Large intestine (tissue), 3 donors: ENCODE results near the gene NEK6. TPM values are rescaled to one million over a fixed set of nuclear protein-coding genes. Genes with fewer than 3 reads are reported as not detected.

Experiments used
- DNase-seq, 2 donors: peaks; one replicate each; pipeline versions ENCODE4 v3.0.0 to v3.0.0-alpha.2; 2013
- H3K27ac ChIP-seq: one replicate; pipeline ENCODE4 v1.5.1; 2013; ENCODE audit warnings: low read length
- H3K27me3 ChIP-seq: 2 replicates; pipeline ENCODE4 v1.6.1; 2013; ENCODE audit warnings: low read length; ENCODE audit not compliant: control insufficient read depth, insufficient read depth
- H3K36me3 ChIP-seq: 2 replicates; pipeline ENCODE4 v1.6.1; 2013; ENCODE audit warnings: low read length; ENCODE audit not compliant: control insufficient read depth, insufficient read depth
- H3K4me1 ChIP-seq: one replicate; pipeline ENCODE4 v1.6.1; 2013; ENCODE audit warnings: low read length; ENCODE audit not compliant: control insufficient read depth, insufficient read depth
- H3K4me3 ChIP-seq: one replicate; pipeline ENCODE4 v1.5.1; 2013; ENCODE audit warnings: low read length
- H3K9me3 ChIP-seq: one replicate; pipeline ENCODE4 v1.6.1; 2013; ENCODE audit warnings: mild to moderate bottlenecking, low read depth, low read length, moderate library complexity; ENCODE audit not compliant: control insufficient read depth
- WGBS: methylation state at CpG from one replicate; pipeline ENCODE4 v1.1.5; 2013; ENCODE audit warnings: low lambda C conversion rate; ENCODE audit not compliant: insufficient coverage; 5-methylcytosine and 5-hydroxymethylcytosine counted together
- polyA plus RNA-seq: library from polyadenylated mRNA; unstranded; fragments of 120-200 nt; gene quantifications from one replicate; pipeline ENCODE4 v1.2.1, GENCODE V29; 2013

Gene NEK6
- polyA plus RNA-seq, 1 donor = 28.2 TPM

DNA sequence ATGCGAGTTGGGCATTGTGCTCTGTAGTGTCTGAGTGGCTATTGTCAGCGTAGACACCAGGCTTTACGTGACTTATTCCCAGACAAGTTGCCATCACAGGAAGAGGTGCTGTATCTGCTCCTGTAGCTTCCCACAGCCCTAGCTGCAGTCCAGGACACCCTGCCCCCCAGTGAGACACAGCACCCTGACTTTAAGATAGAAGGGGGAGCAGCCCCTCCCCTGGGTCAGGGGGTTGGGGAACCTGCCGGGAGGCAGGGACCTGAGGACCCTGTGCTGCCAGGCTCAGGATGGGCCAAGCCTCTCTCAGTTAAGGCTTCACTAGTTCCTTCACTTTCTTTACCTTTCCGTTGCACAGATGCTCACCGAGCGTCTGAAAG is 75.4 kb downstream of the NEK6 start:
- Histone ChIP-seq H3K9me3 (peaks cover 2% of the 10 kb centered on the region), H3K4me1 (no peaks in the 10 kb centered on the region), H3K4me3 (no peak overlapping the region), H3K27ac (no peak overlapping the region), H3K27me3 (no peaks in the 10 kb centered on the region), H3K36me3 (peaks cover 61% of the 10 kb centered on the region)
- no CpG with 5 or more reads among the region's 7 CpGs for WGBS
- no peak for DNase-seq

DNA sequence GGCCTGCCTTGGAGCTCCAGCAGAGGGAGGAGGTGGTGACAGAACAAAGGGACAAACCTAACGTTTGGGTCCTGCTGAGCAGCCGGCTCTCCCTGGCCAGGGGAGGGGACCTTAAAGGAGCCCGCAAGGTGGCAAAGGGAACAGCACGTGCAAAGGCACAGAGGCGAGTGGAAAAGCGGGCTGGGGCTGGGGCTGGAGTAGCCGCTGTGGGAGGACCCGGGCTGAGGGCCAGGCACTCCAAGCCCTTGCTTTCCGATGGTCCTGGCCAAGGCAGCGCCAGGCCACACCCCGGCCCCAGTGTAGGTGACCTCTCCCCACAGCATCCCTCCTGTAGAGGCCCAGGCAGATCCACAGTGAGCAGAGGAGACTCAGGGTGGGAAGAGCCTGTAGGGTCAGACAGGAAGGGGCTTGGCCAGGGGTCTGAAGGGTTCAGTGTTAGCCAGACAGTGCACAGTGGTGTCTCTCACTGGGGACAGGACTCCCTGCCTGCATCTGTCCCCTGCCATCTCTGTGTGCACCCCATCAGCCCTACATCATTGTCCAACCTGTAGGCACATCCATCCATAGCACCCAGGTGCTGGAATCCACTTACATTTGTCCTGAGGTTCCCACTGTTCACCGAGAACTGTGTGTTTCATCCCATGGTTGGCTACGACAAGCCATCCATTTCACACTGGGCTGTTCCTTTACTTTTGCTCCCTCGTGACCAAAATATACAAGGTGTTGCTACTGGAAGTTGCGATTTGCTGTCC is 77.0 kb downstream of the NEK6 start:
- H3K36me3 ChIP-seq = peaks cover 52% of the 10 kb centered on the region
- H3K9me3 ChIP-seq = peaks cover 2% of the 10 kb centered on the region
- WGBS = 80% methylated on average over 1 of the region's 15 CpGs
- H3K4me3 ChIP-seq = no peak overlapping the region
- H3K27me3 ChIP-seq = no peaks in the 10 kb centered on the region
- no peaks in the 10 kb centered on the region for H3K4me1 ChIP-seq
- no peak overlapping the region for H3K27ac ChIP-seq
- no peak for DNase-seq

DNA sequence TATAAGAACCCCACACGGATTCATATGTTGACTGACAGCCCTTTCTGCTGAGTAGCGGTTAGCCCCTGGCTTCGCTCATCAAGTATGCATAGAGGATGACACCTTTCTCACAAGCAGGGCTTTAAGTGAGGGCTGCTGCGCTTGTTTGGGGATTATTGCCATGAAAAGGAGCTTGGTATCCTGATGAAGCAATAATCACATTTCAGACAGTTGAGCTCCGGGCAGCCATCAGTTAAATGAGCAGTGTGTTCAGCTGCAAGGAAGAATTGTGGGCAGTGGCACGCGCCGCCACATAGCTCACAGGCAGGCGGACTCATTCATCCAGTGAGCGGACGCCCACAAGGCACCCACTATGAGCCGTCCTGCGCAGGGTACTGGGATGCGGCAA is 77.6 kb downstream of the NEK6 start:
- H3K4me3 ChIP-seq = no peak overlapping the region
- no peaks in the 10 kb centered on the region for H3K4me1 ChIP-seq
- H3K9me3 ChIP-seq = peaks cover 2% of the 10 kb centered on the region
- no peak overlapping the region for H3K27ac ChIP-seq
- WGBS = no CpG with 5 or more reads among the region's 14 CpGs
- DNase-seq = no peak
- H3K27me3 ChIP-seq = no peaks in the 10 kb centered on the region
- peaks cover 53% of the 10 kb centered on the region for H3K36me3 ChIP-seq

DNA sequence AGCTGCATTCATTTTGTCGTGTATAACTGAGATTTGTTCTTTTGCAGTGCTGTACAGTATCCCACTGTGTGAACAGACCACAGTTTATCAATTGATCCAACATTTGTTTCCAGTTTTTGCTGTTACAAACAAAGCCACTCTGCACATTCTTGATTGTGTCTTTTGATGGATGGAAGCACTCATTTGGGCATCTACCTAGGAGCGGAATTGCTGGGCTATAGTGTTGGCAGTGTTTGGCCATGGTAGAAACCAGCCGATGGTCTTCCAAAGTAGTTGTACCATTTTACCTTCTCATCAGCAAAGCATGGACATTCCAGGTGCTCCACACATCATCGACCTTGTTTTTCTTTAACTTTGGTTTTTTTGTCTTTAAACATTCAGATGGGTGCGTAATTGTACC is 79.8 kb downstream of the NEK6 start:
- H3K27ac ChIP-seq = no peak overlapping the region
- no peak for DNase-seq
- H3K4me1 ChIP-seq = no peaks in the 10 kb centered on the region
- peaks cover 2% of the 10 kb centered on the region for H3K9me3 ChIP-seq
- H3K36me3 ChIP-seq = peaks cover 51% of the 10 kb centered on the region
- WGBS = 100% methylated on average over 1 of the region's 5 CpGs
- H3K4me3 ChIP-seq = no peak overlapping the region
- H3K27me3 ChIP-seq = no peaks in the 10 kb centered on the region

DNA sequence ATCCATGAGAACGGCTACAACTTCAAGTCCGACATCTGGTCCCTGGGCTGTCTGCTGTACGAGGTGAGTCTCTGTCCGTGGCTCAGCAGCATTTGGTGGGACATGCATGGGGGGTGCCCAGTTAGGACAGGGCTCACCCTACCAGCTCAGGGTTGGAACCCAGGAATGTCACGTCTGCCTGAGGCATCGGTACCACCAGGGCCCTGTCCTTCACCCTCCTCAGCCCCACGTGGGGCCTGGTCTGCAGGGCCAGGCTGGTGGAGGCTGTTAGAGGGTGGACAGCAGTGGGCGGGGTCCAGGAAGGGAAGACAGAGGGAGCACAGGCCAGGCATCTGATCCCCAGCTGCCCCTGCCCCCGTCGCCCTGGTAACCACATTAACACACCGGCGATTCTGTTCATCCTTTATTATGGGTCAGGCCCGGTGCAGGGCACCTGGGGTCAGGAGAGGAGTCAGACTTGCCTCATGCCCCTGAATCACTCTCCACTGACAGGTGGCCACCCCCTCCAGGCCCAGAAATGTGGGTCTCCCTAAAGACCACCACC is 81.9 kb downstream of the NEK6 start:
- no CpG with 5 or more reads among the region's 13 CpGs for WGBS
- no peak for DNase-seq
- Histone ChIP-seq H3K9me3 (peaks cover 2% of the 10 kb centered on the region), H3K4me1 (peaks cover 4% of the 10 kb centered on the region), H3K36me3 (peaks cover 50% of the 10 kb centered on the region), H3K27me3 (no peaks in the 10 kb centered on the region), H3K27ac (no peak overlapping the region), H3K4me3 (no peak overlapping the region)

DNA sequence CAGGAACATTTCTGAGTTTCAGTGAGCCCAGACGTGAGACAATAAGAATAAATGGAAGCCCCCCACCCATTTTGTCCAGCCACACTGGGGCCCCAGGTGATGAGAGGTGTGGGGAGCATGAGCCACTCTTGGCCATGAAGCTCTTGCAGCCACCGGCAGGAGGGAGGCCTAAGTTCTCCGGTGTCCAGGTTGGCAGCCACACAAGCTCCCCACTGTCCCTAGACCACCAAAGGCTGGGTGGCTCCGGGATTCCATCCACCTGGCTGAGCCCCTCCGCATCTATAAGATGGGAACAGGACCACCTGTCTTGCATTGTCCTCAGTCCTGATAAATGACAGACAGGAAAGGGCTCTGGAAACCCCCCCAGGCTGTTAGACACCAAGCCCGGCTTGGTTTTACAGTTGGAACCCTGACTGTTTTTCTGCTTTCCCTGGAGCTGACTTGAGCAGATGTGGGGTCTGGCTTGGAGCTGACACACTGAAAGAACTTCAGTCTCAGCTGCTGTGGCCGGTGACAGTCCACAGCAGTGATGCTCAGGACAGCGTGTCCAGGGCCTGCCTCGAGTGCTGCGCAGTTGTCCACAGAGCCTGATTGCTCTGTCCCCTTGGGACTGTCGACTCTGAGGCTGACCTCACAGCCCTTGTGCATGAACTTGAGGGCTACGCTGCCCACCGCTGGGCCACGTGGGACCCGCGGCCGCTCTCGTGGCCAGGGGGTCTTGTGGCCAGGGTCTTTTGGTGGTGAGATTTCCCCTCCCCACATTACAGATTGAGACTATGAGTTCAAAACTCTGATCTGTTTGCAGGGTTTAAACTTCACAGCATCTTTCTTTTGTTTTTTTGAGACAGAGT is 82.7 kb downstream of the NEK6 start:
- Histone ChIP-seq H3K27ac (no peak overlapping the region), H3K4me1 (peaks cover 4% of the 10 kb centered on the region), H3K36me3 (peaks cover 53% of the 10 kb centered on the region), H3K4me3 (no peak overlapping the region), H3K27me3 (no peaks in the 10 kb centered on the region), H3K9me3 (peaks cover 2% of the 10 kb centered on the region)
- DNase-seq = no peak
- WGBS = no CpG with 5 or more reads among the region's 18 CpGs

DNA sequence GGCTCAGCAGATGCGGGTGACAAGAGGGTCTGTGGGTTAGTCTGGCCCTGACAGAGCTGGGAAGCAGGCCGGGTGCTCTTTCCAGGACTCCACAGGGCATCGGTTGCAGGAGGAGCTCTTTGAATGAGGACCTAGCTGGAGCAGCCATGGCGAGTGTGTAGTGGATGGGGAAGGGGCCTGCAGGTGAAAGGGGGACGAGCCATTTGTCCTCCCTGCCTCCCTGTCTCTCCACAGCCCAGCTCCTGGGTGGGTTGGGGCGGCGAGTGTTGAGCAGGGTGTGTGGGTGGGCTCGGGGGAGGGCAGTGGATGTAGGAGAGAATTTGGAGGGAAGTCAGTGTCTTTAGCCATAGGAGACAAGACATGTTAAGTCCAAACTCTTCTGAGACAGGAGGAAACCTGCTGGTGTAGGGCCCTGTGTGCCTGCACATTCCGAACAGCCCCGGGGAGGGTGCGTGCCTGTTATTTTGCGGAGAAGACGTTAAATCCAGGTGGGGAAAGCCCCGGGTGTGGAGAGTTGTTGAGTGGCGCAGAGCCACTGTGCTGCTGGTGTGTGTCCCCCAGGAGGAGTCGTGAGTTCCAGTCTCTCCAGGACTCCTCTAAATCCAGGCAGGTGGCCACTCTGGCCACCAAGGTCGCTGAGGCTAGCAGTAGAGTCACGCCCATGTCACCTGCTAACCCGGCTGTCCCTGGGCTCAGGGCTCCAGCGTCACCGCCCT is 83.9 kb downstream of the NEK6 start:
- H3K4me3 ChIP-seq = no peak overlapping the region
- no CpG with 5 or more reads among the region's 21 CpGs for WGBS
- H3K36me3 ChIP-seq = peaks cover 61% of the 10 kb centered on the region
- H3K27me3 ChIP-seq = no peaks in the 10 kb centered on the region
- no peak overlapping the region for H3K27ac ChIP-seq
- H3K9me3 ChIP-seq = peaks cover 2% of the 10 kb centered on the region
- DNase-seq = no peak
- peaks cover 4% of the 10 kb centered on the region for H3K4me1 ChIP-seq

DNA sequence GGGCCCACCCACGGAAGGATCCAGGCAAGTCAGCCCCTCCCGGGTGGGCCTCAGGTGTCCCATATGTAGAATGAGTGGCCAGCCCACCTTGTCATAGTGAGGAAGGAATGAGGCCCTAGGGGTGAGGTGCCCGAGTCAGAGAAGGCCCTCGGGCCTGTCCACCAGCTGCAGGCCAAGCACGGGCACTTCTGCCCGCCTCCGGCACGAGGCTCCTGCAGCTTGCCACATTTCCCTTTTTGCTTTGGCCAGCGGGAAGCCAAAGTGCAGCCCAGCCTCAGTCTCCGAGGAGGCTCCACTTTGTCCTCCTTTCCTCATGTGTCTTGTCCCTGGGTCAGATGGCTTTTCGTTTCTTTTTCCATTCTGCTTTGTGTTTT is 84.6 kb downstream of the NEK6 start:
- no peak overlapping the region for H3K27ac ChIP-seq
- H3K36me3 ChIP-seq = peaks cover 62% of the 10 kb centered on the region

DNA sequence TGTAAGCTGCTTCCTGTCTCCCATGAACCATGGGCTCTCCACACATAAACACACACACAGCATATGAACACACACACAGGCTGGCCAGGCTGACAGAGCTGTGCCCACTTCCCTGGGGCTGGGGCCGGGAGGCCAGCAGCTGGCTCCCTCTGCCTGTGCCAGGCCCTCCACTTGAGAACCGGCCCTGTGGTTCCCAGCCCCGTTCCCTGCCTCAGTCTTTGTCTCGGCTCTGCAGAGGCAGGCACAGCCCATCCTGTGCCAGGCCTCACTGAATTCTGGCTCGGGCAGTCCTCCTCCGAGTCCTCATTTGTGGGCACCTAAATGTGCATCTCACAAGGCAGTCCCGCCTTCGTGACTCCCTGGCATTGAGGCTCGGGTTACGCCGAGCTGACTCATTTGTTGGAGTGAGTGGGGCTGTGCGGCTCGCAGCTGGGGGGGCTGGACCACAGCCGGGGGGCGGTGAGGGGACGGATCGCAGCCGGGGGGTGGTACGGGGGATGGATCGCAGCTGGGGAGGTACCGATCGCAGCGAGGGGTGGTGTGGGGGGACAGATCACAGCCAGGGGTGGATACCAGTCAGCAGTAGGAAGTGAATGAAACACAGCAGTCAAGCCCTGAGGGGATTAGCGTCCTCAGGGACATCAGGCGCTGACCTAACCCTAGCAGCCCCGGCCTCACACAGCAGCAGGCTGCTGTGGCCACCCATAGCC is 85.2 kb downstream of the NEK6 start:
- WGBS = no CpG with 5 or more reads among the region's 26 CpGs
- peaks cover 62% of the 10 kb centered on the region for H3K36me3 ChIP-seq
- H3K4me3 ChIP-seq = no peak overlapping the region

More for the DNA sequence above, 84.6 kb downstream of the NEK6 start:
- Histone ChIP-seq H3K4me1 (peaks cover 4% of the 10 kb centered on the region), H3K4me3 (no peak overlapping the region), H3K9me3 (no peaks in the 10 kb centered on the region), H3K27me3 (no peaks in the 10 kb centered on the region)
- DNase-seq = peak in 1 of 2 donors; percentile 17
- no CpG with 5 or more reads among the region's 11 CpGs for WGBS

More for the DNA sequence above, 85.2 kb downstream of the NEK6 start:
- Histone ChIP-seq H3K4me1 (peaks cover 4% of the 10 kb centered on the region), H3K27me3 (no peaks in the 10 kb centered on the region), H3K9me3 (no peaks in the 10 kb centered on the region), H3K27ac (no peak overlapping the region)
- DNase-seq = peak; percentile 25 to 26
